ENCODE measurements around the gene PRKAR2B.

DNA sequence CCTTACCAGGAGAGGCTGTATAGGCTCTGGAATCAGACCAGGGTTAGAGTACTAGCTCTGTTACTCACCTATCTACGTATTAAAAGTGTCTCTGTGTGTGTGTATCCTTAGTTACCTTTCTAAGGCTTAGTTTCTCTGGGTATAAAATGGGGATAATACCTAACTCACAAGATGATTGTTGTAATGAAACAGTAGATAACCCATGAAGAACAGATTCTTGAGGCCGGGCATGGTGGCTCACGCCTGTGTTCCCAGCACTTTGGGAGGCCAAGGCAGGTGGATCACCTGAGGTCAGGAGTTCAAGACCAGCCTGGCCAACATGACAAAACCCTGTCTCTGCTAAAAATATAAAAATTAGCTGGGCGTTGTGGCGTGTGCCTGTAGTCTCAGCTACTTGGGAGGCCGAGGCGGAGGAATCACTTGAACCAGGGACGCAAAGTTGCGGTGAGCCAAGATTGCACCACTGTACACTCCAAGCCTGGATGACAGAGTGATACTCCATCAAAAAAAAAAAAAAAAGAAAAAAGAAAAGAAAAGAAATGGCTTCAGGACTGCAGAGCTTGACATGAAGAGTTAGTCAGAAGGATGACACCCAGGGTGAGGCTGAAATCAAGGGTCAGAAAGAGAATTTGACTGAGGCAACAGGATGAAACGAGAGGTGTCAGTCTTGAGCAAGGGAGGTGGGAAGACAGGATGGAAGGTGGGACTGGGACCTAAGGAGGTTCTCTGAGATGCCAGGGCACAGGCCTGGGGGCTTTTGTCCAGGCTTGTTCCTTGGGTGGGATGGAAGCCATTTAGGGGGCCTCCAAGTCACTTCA, 33.4 kb downstream of the PRKAR2B start:
- TF ChIP-seq, protein P1, sequence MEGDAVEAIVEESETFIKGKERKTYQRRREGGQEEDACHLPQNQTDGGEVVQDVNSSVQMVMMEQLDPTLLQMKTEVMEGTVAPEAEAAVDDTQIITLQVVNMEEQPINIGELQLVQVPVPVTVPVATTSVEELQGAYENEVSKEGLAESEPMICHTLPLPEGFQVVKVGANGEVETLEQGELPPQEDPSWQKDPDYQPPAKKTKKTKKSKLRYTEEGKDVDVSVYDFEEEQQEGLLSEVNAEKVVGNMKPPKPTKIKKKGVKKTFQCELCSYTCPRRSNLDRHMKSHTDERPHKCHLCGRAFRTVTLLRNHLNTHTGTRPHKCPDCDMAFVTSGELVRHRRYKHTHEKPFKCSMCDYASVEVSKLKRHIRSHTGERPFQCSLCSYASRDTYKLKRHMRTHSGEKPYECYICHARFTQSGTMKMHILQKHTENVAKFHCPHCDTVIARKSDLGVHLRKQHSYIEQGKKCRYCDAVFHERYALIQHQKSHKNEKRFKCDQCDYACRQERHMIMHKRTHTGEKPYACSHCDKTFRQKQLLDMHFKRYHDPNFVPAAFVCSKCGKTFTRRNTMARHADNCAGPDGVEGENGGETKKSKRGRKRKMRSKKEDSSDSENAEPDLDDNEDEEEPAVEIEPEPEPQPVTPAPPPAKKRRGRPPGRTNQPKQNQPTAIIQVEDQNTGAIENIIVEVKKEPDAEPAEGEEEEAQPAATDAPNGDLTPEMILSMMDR (IDR thresholded peaks at IDR 0.05), result no peak
- TF ChIP-seq POLR2A (IDR thresholded peaks at IDR 0.05), result no peak
